ENCODE data around the gene AK4. TPM values are rescaled to one million over a fixed set of nuclear protein-coding genes. Genes with fewer than 3 reads are reported as not detected.

The AK4 gene
- total and polyA plus RNA-seq, 2 of the 8 experiments (the other 6 are each of a cell fraction or from before 2014, with no cell fraction given) = 64.5 to 175 TPM

- no peak overlapping the region for H3K18ac ChIP-seq (ENCODE audit: extremely low read depth, low read length)
- no peaks in the 10 kb centered on the region; the same call in 1 of the 2 replicates for H3K23me2 ChIP-seq (ENCODE audit: low read depth, low read length)
- no peak overlapping the region for H3K9ac ChIP-seq (replicated peaks in 1 of 4; ENCODE audit: extremely low read depth in 1 of 4, low read depth in 3 of 4, low read length in 3 of 4)
- H3K36me3 ChIP-seq (ENCODE audit: control insufficient read depth in 2 of 4, insufficient read depth in 4 of 4, low read length in 3 of 4) = 0 out of 8 replicates have a peak, but pooled peaks cover 0 to 7% (median 1%) of the 10 kb centered on the region in 4 experiments
- no peak overlapping the region for H3K27ac ChIP-seq (ENCODE audit: low read depth, low read length)
- TF ChIP-seq SP4 (IDR thresholded peaks at IDR 0.05; ENCODE audit: low read length) (no peak), SIN3A (conservative IDR thresholded peaks at IDR 0.05 in 1 of 2, IDR thresholded peaks at IDR 0.05 in 1 of 2; ENCODE audit: low read depth in 1 of 2, low read length in 2 of 2) (no peak), SP1 (IDR thresholded peaks at IDR 0.05; ENCODE audit: low read depth, low read length) (no peak), SIX5 (IDR thresholded peaks at IDR 0.05; ENCODE audit: low read depth, low read length) (no peak), GTF2F1 (IDR thresholded peaks at IDR 0.05; ENCODE audit: borderline replicate concordance, low read depth, low read length) (no peak), CHD1 (IDR thresholded peaks at IDR 0.05; ENCODE audit: low read depth, low read length) (no peak), YY1 (IDR thresholded peaks at IDR 0.05; ENCODE audit: low read depth, low read length) (no peak), EZH2 (IDR thresholded peaks at IDR 0.05; ENCODE audit: low read depth, low read length, severe bottlenecking) (no peak), RFX5 (IDR thresholded peaks at IDR 0.05; ENCODE audit: borderline replicate concordance, low read depth, low read length) (no peak), NRF1 (IDR thresholded peaks at IDR 0.05; ENCODE audit: low read depth, low read length) (no peak), TAF7 (optimal IDR thresholded peaks at IDR 0.05; ENCODE audit: borderline replicate concordance, low read depth, low read length) (no peak), CHD2 (IDR thresholded peaks at IDR 0.05; ENCODE audit: low read length) (no peak), SIRT6 (IDR thresholded peaks at IDR 0.05; ENCODE audit: low read length) (no peak), ATF3 (IDR thresholded peaks at IDR 0.05; ENCODE audit: insufficient read depth, low read depth, low read length) (no peak), PHF8 (conservative IDR thresholded peaks at IDR 0.05; ENCODE audit: low read depth, low read length) (no peak)
- H3K4me1 ChIP-seq (replicated peaks in 1 of 4; ENCODE audit: control insufficient read depth in 3 of 4, insufficient read depth in 4 of 4, low read length in 3 of 4) = no peaks in the 10 kb centered on the region
- no peak overlapping the region for H2AK5ac ChIP-seq (ENCODE audit: low read depth, low read length)
- no peak overlapping the region for H3K4me2 ChIP-seq (ENCODE audit: insufficient read depth in 1 of 2, low read depth in 2 of 2, low read length in 2 of 2)
- CTCF ChIA-PET (ENCODE audit: partially characterized antibody) = interaction anchor here (0.7 to 2.1 kb wide), 4 partner anchors 10 to 46 kb away, joined by 3 to 5 read pairs (median 3); no protein-coding TSS in a partner anchor
- H3K56ac ChIP-seq (replicated peaks; ENCODE audit: insufficient read length, low read depth, low read length) = no peak overlapping the region
- H3K9me3 ChIP-seq (ENCODE audit: insufficient read depth in 2 of 2, low read depth in 1 of 2, low read length in 1 of 2) = no peaks in the 10 kb centered on the region
- no peak overlapping the region for H3K14ac ChIP-seq (ENCODE audit: insufficient read length)
- H3K4me3 ChIP-seq (ENCODE audit: extremely low read depth in 1 of 4, insufficient read depth in 2 of 4, low read depth in 3 of 4, low read length in 4 of 4) = no peak overlapping the region
- no peak overlapping the region for H4K8ac ChIP-seq (ENCODE audit: extremely low read depth, insufficient read depth, low read length)
- no peak overlapping the region for H2BK120ac ChIP-seq (replicated peaks; ENCODE audit: low read depth, low read length)
- 0 out of 2 replicates have a peak, but pooled peaks cover 3% of the 10 kb centered on the region for H3K79me1 ChIP-seq (ENCODE audit: low read depth, low read length)
- no peak overlapping the region for H3K4ac ChIP-seq (replicated peaks; ENCODE audit: insufficient read length, low read depth, low read length)
- H2AFZ ChIP-seq (ENCODE audit: low read length) = no peak overlapping the region
- H3K79me2 ChIP-seq (ENCODE audit: control insufficient read depth in 1 of 2, insufficient read depth in 2 of 2, low read length in 2 of 2) = peaks cover 0 to 30% of the 10 kb centered on the region in 2 experiments; a peak in 2 of 4 replicates
- no peak overlapping the region for H2BK12ac ChIP-seq (ENCODE audit: low read depth, low read length)
- no peak overlapping the region for H3K23ac ChIP-seq (ENCODE audit: insufficient read length)
- no peak overlapping the region for H2BK20ac ChIP-seq (ENCODE audit: low read length)
- no peak overlapping the region for H2BK15ac ChIP-seq (ENCODE audit: low read length)
- no peak overlapping the region for H2BK5ac ChIP-seq (ENCODE audit: low read depth, low read length)
- POLR2A ChIA-PET (ENCODE audit: partially characterized antibody) = no interaction called here
- H3K27me3 ChIP-seq (replicated peaks in 1 of 4; ENCODE audit: control insufficient read depth in 3 of 4, extremely low read depth in 1 of 4, insufficient read depth in 3 of 4, low read length in 3 of 4) = no peaks in the 10 kb centered on the region
- no peak overlapping the region for H4K5ac ChIP-seq (ENCODE audit: insufficient read length, low read depth, low read length)
- FAIRE-seq (no peak), DNase-seq (ENCODE audit: low read depth in 1 of 2, low spot score in 2 of 2) (no peak)
- WGBS, 2 experiments (ENCODE audit: extremely low coverage in 1 of 2, insufficient coverage in 1 of 2, insufficient read length in 1 of 2, insufficient replicate concordance in 2 of 2, low coverage in 1 of 2, low lambda C conversion rate in 2 of 2, missing lambda C conversion rate in 1 of 2) = 66% methylated on average over 4 of the region's 4 CpGs; no CpG with 5 or more reads in 1 of the 2 experiments
- H4K91ac ChIP-seq (replicated peaks; ENCODE audit: insufficient read length, low read length) = no peak overlapping the region
- no peaks in the 10 kb centered on the region for H4K20me1 ChIP-seq (replicated peaks in 1 of 2; ENCODE audit: control insufficient read depth in 1 of 2, insufficient read depth in 2 of 2, low read length in 2 of 2)
Observed at GRCh38 chr1:65190229-65190628, 42.2 kb downstream of the AK4 start.

Data from H1 (cell line).